Measurements from ENCODE around the gene KCNN2. TPM values are rescaled to one million over a fixed set of nuclear protein-coding genes. Genes with fewer than 3 reads are reported as not detected.

Gene KCNN2
- total and polyA plus RNA-seq, 2 of the 8 experiments (the other 6 are each of a cell fraction or from before 2014, with no cell fraction given) = 13.1 to 18.6 TPM

GRCh38 chr5:114448481-114448880 is 86.6 kb downstream of the KCNN2 start:
- no peak overlapping the region for H2AFZ ChIP-seq (ENCODE audit: low read length)

More at GRCh38 chr5:114448481-114448880, 86.6 kb downstream of the KCNN2 start:
- H4K91ac ChIP-seq (replicated peaks; ENCODE audit: insufficient read length, low read length) = no peak overlapping the region
- ChIA-PET CTCF (ENCODE audit: partially characterized antibody) (interaction anchor here (0.9 to 10.6 kb wide), 24 partner anchors 12 to 767 kb away, joined by 3 to 176 read pairs (median 6); partner anchors contain the start of gene KCNN2), POLR2A (ENCODE audit: partially characterized antibody) (interaction anchor here (1.1 to 4.5 kb wide), 3 partner anchors 11 to 140 kb away, joined by 3 to 18 read pairs (median 5); partner anchors contain the start of gene KCNN2)
- H2BK20ac ChIP-seq (ENCODE audit: low read length) = no peak overlapping the region
- WGBS, 2 experiments (ENCODE audit: extremely low coverage in 1 of 2, insufficient coverage in 1 of 2, insufficient read length in 1 of 2, insufficient replicate concordance in 2 of 2, low coverage in 1 of 2, low lambda C conversion rate in 2 of 2, missing lambda C conversion rate in 1 of 2) = 72% methylated on average over 4 of the region's 4 CpGs; no CpG with 5 or more reads in 1 of the 2 experiments
- H3K36me3 ChIP-seq (ENCODE audit: control insufficient read depth in 2 of 4, insufficient read depth in 4 of 4, low read length in 3 of 4) = 0 out of 8 replicates have a peak, but pooled peaks cover 0 to 3% (median 0%) of the 10 kb centered on the region in 4 experiments
- no peak overlapping the region for H3K18ac ChIP-seq (ENCODE audit: extremely low read depth, low read length)
- H2BK5ac ChIP-seq (ENCODE audit: low read depth, low read length) = no peak overlapping the region
- no peak overlapping the region for H2BK12ac ChIP-seq (ENCODE audit: low read depth, low read length)
- H3K14ac ChIP-seq (ENCODE audit: insufficient read length) = no peak overlapping the region
- no peak overlapping the region for H2BK120ac ChIP-seq (replicated peaks; ENCODE audit: low read depth, low read length)
- H2AK5ac ChIP-seq (ENCODE audit: low read depth, low read length) = no peak overlapping the region; the same call in 1 of the 2 replicates
- peaks cover 2 to 4% of the 10 kb centered on the region in 2 experiments for H4K20me1 ChIP-seq (replicated peaks in 1 of 2; ENCODE audit: control insufficient read depth in 1 of 2, insufficient read depth in 2 of 2, low read length in 2 of 2)
- H3K4me2 ChIP-seq (ENCODE audit: insufficient read depth in 1 of 2, low read depth in 2 of 2, low read length in 2 of 2) = peak overlapping the region in 1 of 2 experiments; percentile 0; a peak in 1 of 4 replicates
- no peak overlapping the region for H4K5ac ChIP-seq (ENCODE audit: insufficient read length, low read depth, low read length)
- no peak overlapping the region for H3K9ac ChIP-seq (replicated peaks in 1 of 4; ENCODE audit: extremely low read depth in 1 of 4, low read depth in 3 of 4, low read length in 3 of 4)
- H3K79me2 ChIP-seq (ENCODE audit: control insufficient read depth in 1 of 2, insufficient read depth in 2 of 2, low read length in 2 of 2) = peaks cover 0 to 97% of the 10 kb centered on the region in 2 experiments; a peak in 3 of 4 replicates
- no peak for DNase-seq (ENCODE audit: low read depth in 1 of 2, low spot score in 2 of 2)
- no peaks in the 10 kb centered on the region for H3K9me3 ChIP-seq (ENCODE audit: insufficient read depth in 2 of 2, low read depth in 1 of 2, low read length in 1 of 2)
- H3K79me1 ChIP-seq (ENCODE audit: low read depth, low read length) = peaks cover 7% of the 10 kb centered on the region; the same call in 1 of the 2 replicates
- H3K56ac ChIP-seq (replicated peaks; ENCODE audit: insufficient read length, low read depth, low read length) = no peak overlapping the region
- H3K23ac ChIP-seq (ENCODE audit: insufficient read length) = no peak overlapping the region
- no peaks in the 10 kb centered on the region for H3K23me2 ChIP-seq (ENCODE audit: low read depth, low read length)
- H3K4ac ChIP-seq (replicated peaks; ENCODE audit: insufficient read length, low read depth, low read length) = no peak overlapping the region
- no peak overlapping the region for H4K8ac ChIP-seq (ENCODE audit: extremely low read depth, insufficient read depth, low read length)
- H2BK15ac ChIP-seq (ENCODE audit: low read length) = no peak overlapping the region
- no peak for FAIRE-seq
- peaks cover 4 to 18% (median 15%) of the 10 kb centered on the region in 4 experiments; a peak in 6 of 7 replicates for H3K4me1 ChIP-seq (replicated peaks in 1 of 4; ENCODE audit: control insufficient read depth in 3 of 4, insufficient read depth in 4 of 4, low read length in 3 of 4)
- H3K27ac ChIP-seq (ENCODE audit: low read depth, low read length) = no peak overlapping the region
- H3K27me3 ChIP-seq (replicated peaks in 1 of 4; ENCODE audit: control insufficient read depth in 3 of 4, extremely low read depth in 1 of 4, insufficient read depth in 3 of 4, low read length in 3 of 4) = no peaks in the 10 kb centered on the region
- TF ChIP-seq SRF (IDR thresholded peaks at IDR 0.05; ENCODE audit: low read depth, low read length) (no peak), PHF8 (conservative IDR thresholded peaks at IDR 0.05; ENCODE audit: low read depth, low read length) (no peak), GTF2F1 (IDR thresholded peaks at IDR 0.05; ENCODE audit: borderline replicate concordance, low read depth, low read length) (no peak), HDAC2 (IDR thresholded peaks at IDR 0.05; ENCODE audit: borderline replicate concordance in 1 of 2, low read depth in 2 of 2, low read length in 2 of 2) (no peak), JUND (IDR thresholded peaks at IDR 0.05; ENCODE audit: low read length) (no peak), RFX5 (IDR thresholded peaks at IDR 0.05; ENCODE audit: borderline replicate concordance, low read depth, low read length) (no peak), POU5F1 (IDR thresholded peaks at IDR 0.05; ENCODE audit: low read depth, low read length) (no peak), POLR2A (IDR thresholded peaks at IDR 0.05; ENCODE audit: control extremely low read depth in 1 of 2, low read depth in 2 of 2, low read length in 2 of 2) (no peak), EGR1 (IDR thresholded peaks at IDR 0.05; ENCODE audit: borderline replicate concordance, low read depth, low read length) (no peak), SAP30 (IDR thresholded peaks at IDR 0.05; ENCODE audit: insufficient read depth, insufficient replicate concordance, low read length) (no peak)
- no peak overlapping the region for H3K4me3 ChIP-seq (ENCODE audit: extremely low read depth in 1 of 4, insufficient read depth in 2 of 4, low read depth in 3 of 4, low read length in 4 of 4)
